COR-L47 (cell line): Measurements from ENCODE around the gene CCDC157.

Source experiments
- DNase-seq: peaks from one replicate; lab custom pipeline; 2025; lab: John Stamatoyannopoulos, UW

Gene CCDC157

GRCh38 chr22:30356449-30357235 is at the start of gene CCDC157, which contains the start of gene SF3A1:
TSS of gene CCDC157 (plus strand) at chr22:30357007. CDS start at chr22:30366001, 8,994 bp downstream.
TSS of gene SF3A1 (minus strand) at chr22:30356894. CDS start at chr22:30356792, 102 bp downstream.
- peak; percentile 81 for DNase-seq

DNA sequence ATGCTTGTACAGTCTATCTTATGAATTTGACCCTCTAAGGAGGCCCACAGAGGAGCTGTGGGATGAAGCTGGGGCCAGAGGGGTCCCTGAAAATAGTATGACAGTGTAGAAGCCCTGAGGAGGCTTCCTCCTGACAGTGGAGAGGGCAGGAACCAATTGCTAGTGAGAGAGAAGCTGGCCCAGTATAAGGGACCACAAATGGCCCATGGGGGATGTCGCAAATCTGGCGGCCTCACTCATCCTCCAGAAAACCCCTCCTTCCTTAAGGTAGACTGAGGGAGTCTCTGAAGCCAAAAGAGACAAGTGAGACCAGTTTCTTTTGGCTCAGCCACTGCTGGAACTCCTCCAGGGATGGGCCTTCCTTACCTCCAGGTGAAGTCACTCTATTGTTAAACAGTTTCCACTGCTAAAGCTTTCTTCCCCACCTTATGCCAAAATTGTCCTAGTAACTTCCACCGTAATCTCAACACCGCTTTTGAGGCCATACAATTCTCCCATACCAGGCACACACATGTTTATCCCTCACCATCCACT is 49.7 kb upstream of the CCDC157 start:
- no peak for DNase-seq

DNA sequence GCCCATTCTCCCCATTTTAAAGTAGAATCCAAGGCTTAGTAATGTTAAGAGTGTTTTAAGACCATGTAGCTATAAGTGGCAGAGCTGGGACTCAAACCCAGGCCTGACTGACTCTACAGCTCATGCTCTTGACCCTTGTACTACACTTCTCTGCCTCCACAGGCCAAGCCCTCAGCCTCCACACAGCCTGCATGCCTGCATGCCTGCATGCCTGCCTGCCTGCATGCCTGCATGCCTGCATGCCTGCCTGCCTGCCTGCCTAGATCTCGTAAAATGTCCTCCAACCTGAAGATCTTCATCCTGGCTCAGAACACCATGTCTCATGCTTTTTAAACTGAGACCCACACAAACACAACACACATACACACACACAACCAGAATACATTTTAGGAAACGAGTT is 48.7 kb upstream of the CCDC157 start:
- no peak for DNase-seq

GRCh38 chr22:30308518-30309230 is 48.1 kb upstream of the CCDC157 start:
- no peak for DNase-seq

DNA sequence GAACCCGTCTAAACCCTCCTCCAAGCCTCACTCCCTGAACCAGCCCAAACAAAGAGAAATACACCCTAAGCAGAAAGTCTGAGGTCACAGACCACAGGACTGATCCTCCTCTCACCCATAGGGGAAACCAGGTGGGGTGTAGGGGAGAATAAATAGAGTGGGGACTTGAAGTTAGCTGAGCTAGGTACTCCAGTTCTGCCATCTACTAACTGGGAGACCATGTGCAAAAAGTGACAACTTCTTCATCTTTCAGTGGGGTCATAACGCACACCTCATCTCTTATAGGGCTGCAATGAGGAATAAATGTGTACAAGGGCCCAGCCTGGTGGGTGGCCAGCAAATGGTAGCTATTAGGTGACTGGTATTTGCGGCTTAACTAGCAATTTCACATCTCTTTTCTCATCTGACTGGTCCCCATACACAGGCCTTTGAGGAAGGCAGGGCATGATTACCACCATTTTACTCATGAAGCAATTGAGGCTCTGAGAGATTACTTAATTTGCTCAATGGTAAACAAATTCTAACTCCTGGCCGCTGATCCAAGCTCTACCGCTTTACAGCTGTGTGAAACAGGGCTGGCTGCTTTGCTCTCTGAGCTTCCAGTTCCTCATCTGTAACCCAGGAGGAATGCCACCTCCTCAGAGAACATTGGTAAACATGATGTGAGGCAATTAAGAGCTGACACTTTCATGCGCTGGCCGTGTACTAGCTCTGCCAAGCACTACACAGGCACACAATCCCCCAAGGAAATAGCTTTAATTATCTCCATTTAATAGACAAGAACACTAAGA is 46.7 kb upstream of the CCDC157 start:
- no peak for DNase-seq

GRCh38 chr22:30310881-30311771 is 45.7 kb upstream of the CCDC157 start:
- DNase-seq, result no peak

GRCh38 chr22:30312053-30312452 is 44.8 kb upstream of the CCDC157 start:
- no peak for DNase-seq

DNA sequence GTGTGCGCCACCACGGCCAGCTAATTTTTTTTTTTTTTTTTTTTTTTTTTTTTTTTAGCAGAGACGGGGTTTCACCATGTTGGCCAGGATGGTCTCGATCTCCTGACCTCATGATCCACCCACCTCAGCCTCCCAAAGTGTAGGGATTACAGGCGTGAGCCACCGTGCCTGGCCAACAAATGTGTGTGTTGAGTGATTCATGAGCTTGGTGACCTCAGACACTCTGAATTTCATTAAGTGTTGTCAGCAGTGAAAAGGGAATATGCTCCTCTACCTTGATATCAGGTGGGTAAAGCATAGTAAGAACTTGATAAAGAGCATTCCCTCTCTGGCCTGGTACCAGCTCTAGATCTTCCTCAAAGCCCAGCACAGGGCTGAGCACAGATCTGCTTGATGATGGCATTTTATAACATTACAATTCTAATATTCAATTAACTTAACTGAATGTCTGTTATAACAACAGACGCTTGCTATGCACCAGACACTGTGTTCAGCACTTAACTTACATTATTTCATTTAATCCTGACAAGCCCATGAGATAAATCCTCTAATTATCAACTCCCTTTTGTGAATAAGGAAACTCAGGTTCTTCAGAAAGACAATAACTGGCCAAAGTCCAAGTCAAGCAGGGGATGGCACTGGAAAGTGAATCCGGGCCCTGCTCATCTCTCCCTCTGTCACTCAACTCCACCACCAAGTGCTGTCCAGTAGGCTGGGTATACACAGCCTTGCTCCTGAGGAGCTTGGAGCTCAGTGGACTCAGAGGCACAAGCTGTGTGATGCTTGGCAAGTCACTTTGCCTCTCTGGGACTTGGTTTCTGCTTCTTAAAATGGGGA is 43.1 kb upstream of the CCDC157 start:
- no peak for DNase-seq

DNA sequence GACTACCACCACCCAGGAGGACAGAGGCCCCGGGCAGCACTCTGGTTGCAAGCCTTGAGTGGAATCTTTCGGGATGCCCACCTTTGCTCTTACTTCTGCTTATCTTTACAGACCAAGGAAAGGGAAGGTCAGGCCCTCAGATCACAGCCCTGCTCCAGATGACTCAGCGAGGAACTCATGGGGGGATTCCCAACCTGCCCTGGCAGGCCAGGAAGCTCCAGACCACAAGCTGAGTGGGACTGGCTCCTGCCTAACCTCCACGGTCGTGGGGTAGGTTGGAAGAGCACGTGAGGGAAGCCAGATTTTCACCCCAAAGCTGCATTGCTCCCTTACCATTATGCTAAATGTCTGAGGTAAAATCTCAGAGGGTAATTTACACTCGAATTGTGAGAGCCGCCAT is 41.9 kb upstream of the CCDC157 start:
- no peak for DNase-seq

- no peak for DNase-seq
Observed at GRCh38 chr22:30315962-30316576, 40.7 kb upstream of the CCDC157 start.

DNA sequence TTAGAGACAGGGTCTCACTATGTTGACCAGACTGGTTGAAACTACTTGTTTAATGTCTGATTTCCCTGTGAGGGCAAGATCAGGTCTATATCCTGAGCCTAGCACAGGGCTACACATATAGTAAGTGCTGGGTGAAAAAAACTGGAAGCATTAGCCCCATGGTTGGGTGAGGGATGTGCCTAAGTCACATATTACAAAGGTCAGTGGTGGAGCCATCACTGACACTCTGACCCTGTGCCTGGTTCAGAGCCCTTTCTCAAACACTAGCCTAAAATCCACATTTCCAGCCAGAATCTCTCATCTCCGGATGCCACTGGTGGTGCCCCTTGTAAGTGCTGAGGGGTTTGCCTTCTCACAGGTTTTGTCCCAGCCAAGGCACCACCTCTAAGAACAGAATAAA is 39.0 kb upstream of the CCDC157 start:
- no peak for DNase-seq

- DNase-seq, result no peak
Observed at GRCh38 chr22:30318799-30319419, 37.9 kb upstream of the CCDC157 start.

DNA sequence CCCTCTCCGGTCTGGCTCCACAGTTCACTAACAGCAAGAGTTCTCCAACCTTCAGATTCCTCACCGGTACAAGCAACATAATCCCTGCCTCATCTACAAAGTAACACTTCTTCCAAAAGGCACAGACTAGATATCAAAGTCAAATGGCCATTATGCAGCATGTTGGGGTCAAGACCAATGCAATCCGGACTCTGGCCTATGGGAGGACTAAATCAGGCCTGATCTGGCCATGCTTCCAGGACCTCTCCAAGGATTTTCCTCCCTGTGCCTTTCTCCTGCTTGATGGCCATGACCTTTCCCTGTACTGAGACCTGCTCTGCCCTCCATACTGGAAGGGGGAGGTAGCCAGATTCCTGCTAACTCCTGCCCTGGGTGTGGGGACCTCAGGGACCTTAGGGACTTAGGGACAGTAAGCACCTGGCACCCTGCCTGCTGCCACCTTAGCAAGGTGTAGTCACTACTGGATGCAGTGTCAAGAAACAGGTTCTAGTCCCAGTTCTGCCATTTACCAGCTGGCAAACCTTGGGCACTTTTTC is 36.7 kb upstream of the CCDC157 start:
- no peak for DNase-seq

DNA sequence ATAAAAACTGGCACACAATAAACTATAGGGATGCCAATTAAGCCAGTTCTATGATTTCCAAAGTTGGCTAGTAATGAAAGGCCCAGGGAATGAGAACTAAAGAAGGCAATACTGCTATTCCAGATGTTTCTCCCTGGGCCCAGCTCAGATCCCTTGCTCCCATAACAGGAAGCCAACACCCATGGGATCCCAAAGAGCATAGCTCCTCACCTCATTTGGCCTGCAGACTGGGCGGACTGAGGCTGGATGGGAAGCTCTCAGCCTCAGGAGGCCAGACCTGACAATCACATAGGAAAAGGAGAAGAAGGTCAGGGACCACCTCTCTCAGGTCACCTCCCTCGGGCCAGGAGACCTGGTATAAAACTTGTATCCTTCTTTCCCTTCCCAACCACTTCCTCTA is 35.3 kb upstream of the CCDC157 start:
- no peak for DNase-seq

DNA sequence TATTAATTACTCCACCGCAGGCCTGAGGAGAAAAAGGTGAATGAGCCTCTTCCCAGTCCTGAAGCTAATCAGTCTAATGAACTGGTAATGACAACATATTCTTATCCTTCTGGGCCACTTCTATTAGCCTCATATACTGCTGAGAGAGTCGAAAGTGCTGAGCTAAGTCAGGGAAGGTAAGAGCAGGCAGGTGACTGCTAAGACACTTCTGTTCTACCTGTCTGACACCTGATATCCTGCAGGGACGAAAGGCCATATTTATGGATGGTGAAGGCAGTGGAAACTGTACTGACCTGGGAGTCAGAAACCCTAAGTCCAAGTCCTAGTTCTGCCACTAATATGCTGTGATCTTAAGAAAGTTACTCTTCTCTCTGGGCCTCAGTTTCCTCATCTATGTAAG is 33.6 kb upstream of the CCDC157 start:
- no peak for DNase-seq

DNA sequence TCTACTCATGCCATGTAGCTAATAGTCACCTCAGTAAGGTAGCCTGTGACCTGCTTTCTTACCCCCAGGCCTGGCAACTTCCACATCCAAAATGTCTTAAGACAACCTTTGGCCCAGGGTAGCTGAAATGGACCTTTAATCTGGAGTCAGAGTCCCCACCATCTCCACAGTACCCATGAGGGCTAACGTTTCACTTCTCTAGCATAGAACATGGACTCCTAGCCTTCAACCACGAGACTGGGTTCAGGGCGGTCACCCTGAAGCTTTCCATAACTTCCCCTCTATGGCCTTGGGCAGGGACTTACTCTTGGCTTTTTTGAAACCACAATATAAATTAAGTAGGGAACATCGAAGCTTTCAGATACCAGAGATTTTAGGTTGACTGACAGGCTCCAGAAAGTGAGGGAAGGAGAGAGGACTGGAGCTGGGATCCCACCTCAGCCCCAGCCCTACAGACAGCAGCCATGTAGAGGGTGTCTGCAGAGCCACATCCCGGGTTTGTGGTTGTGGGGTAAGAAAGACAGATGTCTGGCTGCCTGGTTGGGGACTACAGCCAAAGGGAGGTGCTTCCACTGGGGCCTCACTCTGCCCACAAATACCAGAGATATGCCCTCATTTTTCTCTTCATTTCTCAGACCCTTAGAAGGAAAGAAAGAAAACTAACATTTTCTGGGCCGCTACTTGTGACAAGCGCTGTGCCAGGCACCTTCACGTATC is 32.6 kb upstream of the CCDC157 start:
- no peak for DNase-seq

GRCh38 chr22:30325065-30325720 is 31.6 kb upstream of the CCDC157 start:
- DNase-seq, result no peak

- DNase-seq, result no peak
Observed at GRCh38 chr22:30325724-30326254, 31.0 kb upstream of the CCDC157 start.
